ENCODE measurements around the gene HOMER2. TPM values are rescaled to one million over a fixed set of nuclear protein-coding genes. Genes with fewer than 3 reads are reported as not detected.
"Not testable (repeated sequence)": the region's sequence is repeated elsewhere in the genome, so short reads cannot be mapped to it uniquely, and the experiment has no call there.

HOMER2 gene
- total RNA-seq, 1 donor from 2014 or later: 16.4 TPM

GRCh38 chr15:82901114-82901805 is 51.3 kb downstream of the HOMER2 start:
- intact Hi-C loops (cut with DNase I): no loop called here

GRCh38 chr15:82900511-82901060 is 51.9 kb downstream of the HOMER2 start:
- TF ChIP-seq CTCF (IDR thresholded peaks at IDR 0.05): no peak
- no peak for ATAC-seq
- intact Hi-C loops (cut with DNase I): no loop called here
- no peaks in the 10 kb centered on the region for H3K4me1 ChIP-seq
- H3K36me3 ChIP-seq: no peaks in the 10 kb centered on the region
- no peaks in the 10 kb centered on the region for H3K27me3 ChIP-seq
- no peak for DNase-seq
- no peaks in the 10 kb centered on the region for H3K9me3 ChIP-seq
- H3K27ac ChIP-seq: no peak overlapping the region
- H3K4me3 ChIP-seq: no peak overlapping the region

More at GRCh38 chr15:82901114-82901805, 51.3 kb downstream of the HOMER2 start:
- ATAC-seq (no peak), DNase-seq (no peak)
- H3K9me3 ChIP-seq: no peaks in the 10 kb centered on the region
- no peaks in the 10 kb centered on the region for H3K4me1 ChIP-seq
- no peaks in the 10 kb centered on the region for H3K27me3 ChIP-seq
- no peak overlapping the region for H3K4me3 ChIP-seq
- no peak overlapping the region for H3K27ac ChIP-seq
- TF ChIP-seq CTCF (IDR thresholded peaks at IDR 0.05): no peak
- no peaks in the 10 kb centered on the region for H3K36me3 ChIP-seq

- H3K27ac ChIP-seq: no peak overlapping the region
- H3K27me3 ChIP-seq: no peaks in the 10 kb centered on the region
- H3K36me3 ChIP-seq: no peaks in the 10 kb centered on the region
- no peaks in the 10 kb centered on the region for H3K9me3 ChIP-seq
- intact Hi-C loops (cut with DNase I): no loop called here
- DNase-seq (no peak), ATAC-seq (no peak)
- no peak overlapping the region for H3K4me3 ChIP-seq
- H3K4me1 ChIP-seq: no peaks in the 10 kb centered on the region
- no peak for TF ChIP-seq CTCF (IDR thresholded peaks at IDR 0.05)
Measured at GRCh38 chr15:82898961-82899360, 53.6 kb downstream of the HOMER2 start.

DNA sequence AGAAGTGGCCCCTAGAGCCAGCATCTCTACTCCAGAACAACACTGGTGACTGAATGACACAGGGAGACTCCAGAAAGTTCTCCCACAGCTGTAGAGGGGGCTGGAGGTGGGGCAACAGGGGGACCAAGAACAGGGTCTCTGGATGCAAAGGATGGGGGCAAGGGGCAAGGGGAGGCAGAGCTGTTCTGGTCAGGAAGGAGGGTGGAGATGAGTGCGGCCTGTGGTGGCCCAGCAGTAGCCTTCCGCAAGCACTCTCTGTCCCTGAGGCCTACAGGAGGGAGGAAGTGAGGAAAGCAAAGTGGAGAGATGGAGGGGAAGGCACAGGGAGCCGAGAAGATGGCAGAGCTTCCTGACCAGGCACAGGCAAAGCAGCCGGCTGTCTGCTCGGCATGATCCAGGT is 56.5 kb downstream of the HOMER2 start:
- no peaks in the 10 kb centered on the region for H3K27me3 ChIP-seq
- ATAC-seq: no peak
- H3K4me1 ChIP-seq: no peaks in the 10 kb centered on the region
- no peaks in the 10 kb centered on the region for H3K36me3 ChIP-seq
- H3K4me3 ChIP-seq: no peak overlapping the region
- no peak for DNase-seq
- TF ChIP-seq CTCF (IDR thresholded peaks at IDR 0.05): no peak
- H3K9me3 ChIP-seq: no peaks in the 10 kb centered on the region
- H3K27ac ChIP-seq: no peak overlapping the region
- intact Hi-C loops (cut with DNase I): no loop called here

DNA sequence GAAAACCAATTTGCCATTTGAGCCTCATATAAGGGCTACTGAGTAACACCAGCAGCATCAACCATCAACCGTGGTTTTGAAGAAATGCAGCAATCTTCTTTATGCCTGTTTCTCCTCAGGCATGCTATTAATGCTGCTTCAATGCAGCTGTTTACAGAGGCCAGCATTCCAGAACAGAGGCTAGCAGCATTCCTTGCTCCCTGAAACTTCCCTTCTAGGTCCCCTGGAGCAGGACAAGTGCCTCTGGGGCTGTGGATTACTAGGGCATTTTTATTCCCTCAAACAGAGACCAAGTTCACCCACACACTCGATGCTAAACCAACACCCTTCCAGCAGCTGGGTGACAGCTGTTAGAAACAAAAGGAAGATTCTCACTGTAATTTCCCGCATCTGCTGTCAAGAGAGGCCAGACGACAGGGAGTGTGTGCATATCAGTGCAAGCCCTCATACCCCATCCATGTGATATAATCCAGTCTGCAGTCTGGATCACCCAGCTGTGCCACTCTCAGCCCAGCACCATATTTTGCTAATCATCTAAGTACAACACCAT is 57.5 kb downstream of the HOMER2 start:
- no peak for ATAC-seq
- no peak for TF ChIP-seq CTCF (IDR thresholded peaks at IDR 0.05)
- H3K4me3 ChIP-seq: no peak overlapping the region

GRCh38 chr15:82893473-82893872 is 59.0 kb downstream of the HOMER2 start:
- H3K27ac ChIP-seq; H3K9me3 ChIP-seq; DNase-seq; intact Hi-C loops (cut with DNase I); H3K4me1 ChIP-seq; H3K27me3 ChIP-seq; ATAC-seq; H3K4me3 ChIP-seq; H3K36me3 ChIP-seq: not testable (repeated sequence)

More for the DNA sequence above, 57.5 kb downstream of the HOMER2 start:
- Histone ChIP-seq H3K27me3 (no peaks in the 10 kb centered on the region), H3K36me3 (no peaks in the 10 kb centered on the region), H3K9me3 (no peaks in the 10 kb centered on the region), H3K4me1 (no peaks in the 10 kb centered on the region), H3K27ac (no peak overlapping the region)
- no peak for DNase-seq
- intact Hi-C loops (cut with DNase I): no loop called here

Measured in upper lobe of right lung (tissue), 1 donor.